Colonic mucosa (tissue), 4 donors: ENCODE data around the gene COL27A1. TPM values are rescaled to one million over a fixed set of nuclear protein-coding genes. Genes with fewer than 3 reads are reported as not detected.
A peak's percentile ranks its signal among the peaks of the same experiment; 100 is the strongest.

Source experiments
- DNase-seq: peaks from one replicate; pipeline ENCODE4 v3.0.0-alpha.2; 2020
- H3K27ac ChIP-seq: fragments of 200-600 bp; one replicate; pipeline ENCODE4 v1.8.0; 2021
- H3K27me3 ChIP-seq: fragments of 200-600 bp; one replicate; pipeline ENCODE4 v1.8.0; 2021
- H3K36me3 ChIP-seq: fragments of 200-600 bp; one replicate; pipeline ENCODE4 v1.8.0; 2021
- H3K4me1 ChIP-seq: fragments of 200-600 bp; one replicate; pipeline ENCODE4 v1.8.0; 2021; ENCODE audit warnings: mild to moderate bottlenecking
- H3K4me3 ChIP-seq: fragments of 200-600 bp; one replicate; pipeline ENCODE4 v1.8.0; 2021
- H3K9ac ChIP-seq, 2 donors: one replicate each; pipeline ENCODE4 v1.7.0; 2013; ENCODE audit warnings: control low read depth in 2 of 2, low read depth in 2 of 2, low read length in 2 of 2
- H3K9me3 ChIP-seq: fragments of 200-600 bp; one replicate; pipeline ENCODE4 v1.8.0; 2021
- CTCF ChIP-seq: fragments of 200-600 bp; IDR thresholded peaks from one replicate; pipeline ENCODE4 v1.8.0; 2022; ENCODE audit warnings: antibody characterized with exemption, mild to moderate bottlenecking
- intact Hi-C: fragments of 100-400 bp; cut with DNase I; formaldehyde crosslinking; loops from one replicate; pipeline ENCODE4 v1.14.1; 2022
- total RNA-seq, 2 donors: library from RNA; stranded (reverse); fragmentation: NEBNext Ultra II Directional in 1 of 2; extraction: Animal tissue kit (Norgen Biotek cat#: 25700) in 1 of 2; gene quantifications; one replicate each; pipeline ENCODE4 v1.2.1, GENCODE V29; 2021
- donor health status: healthy.
- donor health status: DM: no; HTN: no; CAD: no.
- donor health status: DM: no; HTN: no; CAD: no.

COL27A1 gene
- total RNA-seq, 2 donors from 2014 or later: 2.9 to 4.2 TPM

GRCh38 chr9:114288193-114289091, 133.1 kb downstream of the COL27A1 start:
- no peaks in the 10 kb centered on the region for H3K36me3 ChIP-seq
- no peak for DNase-seq

GRCh38 chr9:114289106-114289505, 133.8 kb downstream of the COL27A1 start:
- Histone ChIP-seq H3K9me3 (no peaks in the 10 kb centered on the region), H3K36me3 (no peaks in the 10 kb centered on the region), H3K4me3 (no peak overlapping the region), H3K27ac (no peak overlapping the region), H3K27me3 (no peaks in the 10 kb centered on the region), H3K4me1 (no peaks in the 10 kb centered on the region), H3K9ac (no peak overlapping the region)
- no peak for TF ChIP-seq CTCF
- DNase-seq: no peak
- intact Hi-C loops: loop anchor here (5.0 kb wide), 1 partner anchor 182 kb away; no protein-coding TSS in a partner anchor

More at GRCh38 chr9:114288193-114289091, 133.1 kb downstream of the COL27A1 start:
- Histone ChIP-seq H3K9ac (no peak overlapping the region), H3K4me3 (no peak overlapping the region), H3K4me1 (no peaks in the 10 kb centered on the region), H3K9me3 (no peaks in the 10 kb centered on the region), H3K27ac (no peak overlapping the region), H3K27me3 (no peaks in the 10 kb centered on the region)
- no peak for TF ChIP-seq CTCF
- intact Hi-C loops: loop anchor here (5.0 kb wide), 1 partner anchor 181 kb away; no protein-coding TSS in a partner anchor

- intact Hi-C loops: loop anchor here (5.0 kb wide), 3 partner anchors 133 to 208 kb away; partner anchors contain the start of gene COL27A1
- no peaks in the 10 kb centered on the region for H3K4me1 ChIP-seq
- no peaks in the 10 kb centered on the region for H3K36me3 ChIP-seq
- no peak overlapping the region for H3K27ac ChIP-seq
- no peak for DNase-seq
- H3K9me3 ChIP-seq: no peaks in the 10 kb centered on the region
- no peak overlapping the region for H3K9ac ChIP-seq
- no peak overlapping the region for H3K4me3 ChIP-seq
- no peaks in the 10 kb centered on the region for H3K27me3 ChIP-seq
- no peak for TF ChIP-seq CTCF
These were observed 134.5 kb downstream of the COL27A1 start for GRCh38 chr9:114289571-114290481.

- Histone ChIP-seq H3K27me3 (no peaks in the 10 kb centered on the region), H3K4me1 (no peaks in the 10 kb centered on the region), H3K36me3 (no peaks in the 10 kb centered on the region), H3K9ac (no peak overlapping the region), H3K4me3 (no peak overlapping the region), H3K27ac (no peak overlapping the region), H3K9me3 (no peaks in the 10 kb centered on the region)
- intact Hi-C loops: loop anchor here (5.0 kb wide), 2 partner anchors 133 to 208 kb away; partner anchors contain the start of gene COL27A1
- no peak for TF ChIP-seq CTCF
- no peak for DNase-seq
These were observed 135.2 kb downstream of the COL27A1 start for GRCh38 chr9:114290561-114290986.

GRCh38 chr9:114291064-114291474, 135.7 kb downstream of the COL27A1 start:
- no peak overlapping the region for H3K9ac ChIP-seq
- DNase-seq: peak; percentile 76
- H3K9me3 ChIP-seq: no peaks in the 10 kb centered on the region
- H3K27ac ChIP-seq: no peak overlapping the region
- peak; percentile 98 for TF ChIP-seq CTCF
- no peaks in the 10 kb centered on the region for H3K27me3 ChIP-seq
- H3K4me1 ChIP-seq: no peaks in the 10 kb centered on the region
- intact Hi-C loops: loop anchor here (5.0 kb wide), 2 partner anchors 134 to 209 kb away; partner anchors contain the start of gene COL27A1
- H3K4me3 ChIP-seq: no peak overlapping the region
- H3K36me3 ChIP-seq: no peaks in the 10 kb centered on the region
